Fibroblast of skin of back (primary cell): ENCODE data around the gene SBNO2.
A peak's percentile ranks its signal among the peaks of the same experiment; 100 is the strongest.
"Not testable (repeated sequence)": the region's sequence is repeated elsewhere in the genome, so short reads cannot be mapped to it uniquely, and the experiment has no call there.

Experiments
- DNase-seq: peaks from one replicate; pipeline ENCODE4 v3.0.0-alpha.2; 2013

SBNO2 gene

DNA sequence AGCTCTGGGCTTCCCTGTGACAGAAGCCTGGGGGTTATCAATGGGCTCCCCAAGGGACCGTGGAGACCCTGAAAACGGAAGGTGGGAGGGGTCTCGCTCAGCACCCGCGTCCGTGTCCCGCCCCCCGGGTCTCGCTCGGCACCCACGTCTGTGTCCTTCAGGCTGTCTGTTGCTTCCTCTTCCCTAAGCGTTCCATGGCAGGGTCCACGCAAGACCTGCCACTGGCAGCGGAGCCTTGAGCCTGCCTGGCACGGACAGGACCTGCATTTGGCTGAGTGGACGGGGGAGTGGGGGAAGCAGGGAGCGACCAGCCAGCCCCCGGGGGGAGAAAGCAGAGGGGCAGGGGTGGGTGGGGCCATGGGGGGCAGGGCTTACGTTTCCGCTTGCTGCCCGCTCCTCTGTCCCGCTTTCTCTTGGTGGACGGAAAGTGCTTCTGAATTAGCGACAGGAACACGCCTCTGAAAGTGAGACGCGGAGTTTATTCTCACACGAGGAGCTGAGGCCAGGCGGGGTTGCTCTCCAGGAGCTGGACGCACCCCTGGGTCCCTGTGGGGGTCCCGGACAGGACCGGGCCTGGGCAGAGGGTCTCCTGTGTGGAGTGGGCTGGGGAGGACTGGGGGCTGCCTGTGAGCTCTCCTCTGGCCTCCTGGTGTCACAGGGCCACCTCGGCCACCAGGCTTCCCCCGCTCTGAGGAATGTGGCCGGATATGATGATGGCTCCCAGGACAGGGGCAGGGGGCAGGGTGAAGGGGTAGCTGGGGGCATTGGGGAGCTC is 58.2 kb downstream of the SBNO2 start:
- DNase-seq = no peak

- DNase-seq = not testable (repeated sequence)
Measured at GRCh38 chr19:1114728-1115127, 59.3 kb downstream of the SBNO2 start.

DNA sequence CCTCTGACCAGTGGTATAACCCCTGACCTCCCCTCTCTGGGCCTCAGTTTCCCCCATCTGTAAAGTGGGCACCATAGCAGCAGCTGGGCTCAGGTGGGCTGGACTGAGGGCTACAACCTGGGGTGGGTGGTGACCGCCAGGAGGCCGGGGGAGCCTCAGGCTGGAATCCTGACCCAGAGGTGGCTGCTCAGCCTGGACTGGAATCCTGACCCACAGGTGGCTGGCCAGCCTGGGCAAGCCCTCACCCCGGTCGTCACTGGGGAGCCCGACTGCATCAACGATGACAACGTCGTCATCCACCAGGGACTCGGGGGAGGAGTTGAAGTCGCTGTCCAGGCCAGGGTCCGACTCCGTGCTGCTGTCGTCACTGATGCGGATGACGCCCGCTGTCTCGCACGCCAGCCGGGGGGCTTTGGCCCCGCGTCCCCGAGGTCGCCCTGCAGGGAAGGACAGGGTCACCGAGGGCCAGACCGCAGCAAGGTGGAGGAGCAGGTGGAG is 60.0 kb downstream of the SBNO2 start:
- DNase-seq = no peak

- DNase-seq = peak; percentile 90
Measured at GRCh38 chr19:1113030-1113985, 60.8 kb downstream of the SBNO2 start.

- no peak for DNase-seq
Measured at GRCh38 chr19:1112268-1113029, 61.6 kb downstream of the SBNO2 start.

GRCh38 chr19:1111641-1112267 is 62.3 kb downstream of the SBNO2 start:
- no peak for DNase-seq

DNA sequence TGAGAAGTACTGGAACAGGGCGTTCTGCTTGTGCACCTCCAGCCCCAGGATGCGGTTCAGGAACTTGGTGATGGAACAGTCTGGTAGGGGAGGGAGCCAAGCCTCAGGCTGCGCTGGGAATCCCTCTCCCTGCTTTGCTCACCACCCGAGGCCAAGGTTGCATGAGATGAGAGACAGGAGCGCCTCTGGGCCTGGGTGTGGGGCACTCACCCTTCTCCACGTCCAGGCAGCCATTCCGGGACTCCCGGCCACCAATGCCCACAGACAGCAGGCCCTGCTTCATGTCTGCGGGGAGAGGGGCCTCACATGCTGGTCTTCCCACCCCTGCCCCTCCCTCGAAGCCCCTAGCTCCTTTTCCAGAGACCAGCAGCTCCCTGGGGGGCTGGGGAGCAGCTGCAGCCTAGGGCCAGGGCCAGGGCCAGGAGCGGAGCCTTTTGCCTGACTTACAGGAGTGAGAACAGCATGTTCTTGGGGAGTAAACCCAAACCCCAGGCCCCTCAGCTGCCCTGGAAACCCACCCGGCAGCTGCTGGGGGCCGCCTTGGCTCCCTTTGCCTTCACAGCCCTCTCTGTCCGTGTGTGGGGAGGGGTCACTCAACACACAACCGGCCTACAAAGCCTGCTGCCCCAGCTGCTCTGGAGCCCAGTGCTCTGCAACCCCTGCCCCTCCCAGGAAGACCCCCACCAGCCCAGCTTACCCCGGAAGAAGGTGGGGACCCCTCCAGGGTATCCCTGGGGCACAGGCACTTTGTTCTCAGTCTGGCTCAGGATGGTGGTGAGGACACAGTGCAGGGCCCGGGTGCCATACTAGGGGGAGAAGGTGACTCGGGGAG is 63.0 kb downstream of the SBNO2 start:
- DNase-seq = no peak

DNA sequence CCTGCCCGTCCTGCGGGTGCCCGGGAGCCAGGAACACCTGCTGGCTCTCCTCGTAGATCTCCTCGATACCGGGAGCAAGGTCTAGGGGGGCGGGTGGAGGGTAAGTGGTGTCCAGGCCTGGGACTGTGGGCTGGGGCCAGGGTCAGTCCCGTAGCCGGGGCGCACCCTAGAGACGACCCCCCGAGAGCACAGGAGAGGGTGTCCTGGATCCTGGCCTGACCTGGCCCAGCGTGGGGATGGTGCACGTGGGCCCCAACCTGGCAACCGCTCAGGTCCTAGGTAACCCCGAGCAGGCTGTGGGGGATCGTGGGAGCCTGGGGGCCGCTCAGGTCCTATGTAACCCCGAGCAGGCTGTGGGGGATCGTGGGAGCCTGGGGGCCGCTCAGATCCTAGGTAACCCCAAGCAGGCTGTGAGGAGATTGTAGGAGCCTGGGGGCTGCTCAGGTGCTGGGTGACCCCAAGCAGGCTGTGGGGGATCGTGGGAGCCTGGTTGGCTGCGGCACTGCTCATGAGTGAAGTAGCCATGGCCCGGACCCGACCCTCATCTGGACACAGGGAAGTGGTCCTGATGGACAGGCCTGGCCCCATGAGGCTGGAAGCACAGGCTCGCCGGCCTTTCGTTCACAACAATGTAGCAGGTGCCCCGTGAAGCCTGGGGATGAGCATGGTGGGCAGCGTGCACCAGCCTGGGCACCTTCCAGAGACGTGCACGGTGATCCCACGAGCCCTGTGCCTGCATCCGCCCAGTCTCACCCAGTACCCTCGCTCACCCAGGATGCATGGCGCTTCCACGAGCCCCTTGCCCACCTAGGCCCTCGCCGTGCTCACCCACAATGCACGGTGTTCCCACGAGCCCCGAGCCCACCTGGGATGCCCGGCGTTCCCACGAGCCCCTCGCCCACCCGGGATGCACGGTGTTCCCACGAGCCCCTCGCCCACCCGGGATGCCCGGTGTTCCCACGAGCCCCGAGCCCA is 64.1 kb downstream of the SBNO2 start:
- DNase-seq = no peak

GRCh38 chr19:1109032-1109551 is 65.0 kb downstream of the SBNO2 start:
- DNase-seq = no peak

DNA sequence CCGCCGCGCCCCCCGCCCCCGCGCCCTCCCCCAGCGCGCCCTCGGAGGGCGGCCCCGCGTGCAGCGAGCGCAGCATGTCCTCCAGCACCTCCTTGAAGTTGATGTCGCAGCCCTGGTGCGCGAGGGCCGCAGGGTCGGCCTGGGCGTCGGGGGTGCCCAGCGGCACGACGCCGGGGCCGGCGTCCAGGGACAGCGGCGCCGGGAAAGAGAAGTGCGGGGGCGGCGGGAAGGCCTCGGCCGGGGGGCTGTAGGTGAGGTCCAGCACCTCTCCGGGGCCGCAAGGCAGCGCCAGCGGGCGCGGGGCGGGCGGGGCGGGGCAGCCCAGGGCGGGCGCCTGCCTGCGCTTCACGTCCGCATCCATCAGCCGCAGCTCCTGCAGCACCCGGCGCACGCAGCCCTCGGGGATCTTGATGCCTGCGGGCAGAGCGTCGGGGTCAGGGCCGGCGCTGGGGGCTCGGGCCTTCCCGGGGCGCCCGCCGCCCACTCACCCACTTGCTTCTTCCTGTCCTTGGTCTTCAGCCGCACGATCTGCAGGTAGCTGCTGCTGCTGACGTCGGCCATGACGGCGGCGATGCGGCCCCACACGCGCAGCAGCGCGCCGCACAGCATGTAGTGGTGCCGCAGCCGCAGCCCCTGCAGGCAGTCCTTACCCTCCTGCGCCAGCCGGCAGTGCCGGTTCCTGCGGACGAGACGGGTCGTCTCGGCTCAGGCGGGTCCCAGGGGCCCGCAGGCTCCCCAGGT is 65.6 kb downstream of the SBNO2 start:
- DNase-seq = no peak

- DNase-seq = no peak
Measured at GRCh38 chr19:1107661-1108261, 66.3 kb downstream of the SBNO2 start.

- no peak for DNase-seq
Measured at GRCh38 chr19:1106841-1107660, 67.0 kb downstream of the SBNO2 start.

- DNase-seq = no peak
Measured at GRCh38 chr19:1105873-1106840, 67.9 kb downstream of the SBNO2 start.

DNA sequence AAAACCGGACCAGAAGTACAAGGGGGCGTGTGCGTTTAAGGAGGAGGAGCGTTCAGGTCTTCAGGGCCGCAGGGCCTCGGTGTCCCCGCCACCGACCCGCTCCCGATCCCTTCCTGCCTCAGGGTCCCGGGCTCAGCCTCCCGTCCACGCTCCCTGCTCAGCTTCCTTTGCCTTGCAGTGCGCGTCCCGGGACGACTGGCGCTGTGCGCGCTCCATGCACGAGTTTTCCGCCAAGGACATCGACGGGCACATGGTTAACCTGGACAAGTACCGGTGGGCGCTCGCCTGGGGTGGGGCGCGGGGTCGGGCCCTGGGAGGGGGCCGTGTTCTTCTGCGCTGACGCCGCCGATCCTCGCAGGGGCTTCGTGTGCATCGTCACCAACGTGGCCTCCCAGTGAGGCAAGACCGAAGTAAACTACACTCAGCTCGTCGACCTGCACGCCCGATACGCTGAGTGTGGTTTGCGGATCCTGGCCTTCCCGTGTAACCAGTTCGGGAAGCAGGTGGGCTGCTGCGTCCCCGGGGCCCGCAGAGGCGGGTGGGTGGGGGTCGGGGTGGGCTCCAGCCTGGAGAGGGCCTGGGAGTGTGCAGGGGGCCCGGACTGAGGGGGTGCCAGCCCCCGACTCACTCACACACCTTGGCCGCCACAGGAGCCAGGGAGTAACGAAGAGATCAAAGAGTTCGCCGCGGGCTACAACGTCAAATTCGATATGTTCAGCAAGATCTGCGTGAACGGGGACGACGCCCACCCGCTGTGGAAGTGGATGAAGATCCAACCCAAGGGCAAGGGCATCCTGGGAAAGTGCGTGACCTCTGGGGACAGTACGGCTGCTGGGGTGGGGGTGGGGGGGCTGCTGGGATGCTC is 68.8 kb downstream of the SBNO2 start:
- peak; percentile 42 for DNase-seq

DNA sequence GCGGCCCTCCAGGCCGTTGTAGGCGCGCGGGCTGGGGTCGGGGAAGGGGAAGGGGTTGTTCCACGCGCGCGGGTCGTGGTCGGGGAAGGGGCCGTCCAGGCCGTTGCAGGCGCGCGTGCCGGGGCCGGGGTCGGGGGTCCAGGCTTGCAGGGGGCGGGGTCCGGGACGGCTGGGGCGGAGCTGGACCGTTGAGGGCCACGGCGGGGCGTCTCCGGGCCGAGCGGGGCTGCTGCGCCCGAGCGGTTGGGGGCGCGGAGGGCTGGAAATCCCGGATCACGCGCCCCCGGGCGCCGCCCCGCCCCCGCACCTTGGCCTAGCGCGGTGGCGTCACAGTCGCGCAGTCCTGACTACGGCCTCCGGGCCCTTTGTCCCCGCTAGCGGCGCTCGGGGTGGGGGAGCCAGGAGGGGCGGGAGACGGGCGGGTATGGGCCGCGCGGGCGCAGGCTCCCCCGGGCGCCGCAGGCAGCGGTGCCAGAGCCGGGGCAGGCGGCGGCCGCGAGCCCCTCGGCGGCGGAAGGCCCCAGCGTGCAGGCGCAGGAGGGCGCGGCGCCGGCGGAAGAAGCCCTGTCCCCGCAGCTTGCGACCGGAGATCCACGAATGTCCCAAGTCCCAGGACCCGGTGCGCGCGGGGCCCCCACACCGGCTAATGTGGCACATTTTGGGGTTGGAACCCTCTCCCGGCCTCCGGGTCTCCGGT is 69.6 kb downstream of the SBNO2 start:
- peak; percentile 71 for DNase-seq
